ENCODE data around the gene RAD51B. TPM values are rescaled to one million over a fixed set of nuclear protein-coding genes. Genes with fewer than 3 reads are reported as not detected.

The RAD51B gene
- total RNA-seq, 1 donor from 2014 or later: 38.6 TPM

GRCh38 chr14:68719634-68720384 is 900.2 kb downstream of the RAD51B start:
- no peak overlapping the region for H3K27ac ChIP-seq (ENCODE audit: low read depth, low read length)
- no peaks in the 10 kb centered on the region for H3K36me3 ChIP-seq (ENCODE audit: control insufficient read depth in 3 of 3, insufficient read depth in 3 of 3, low read length in 3 of 3)
- peaks cover 6 to 8% (median 8%) of the 10 kb centered on the region in 3 donors for H3K4me1 ChIP-seq (ENCODE audit: control insufficient read depth in 3 of 3, insufficient read depth in 3 of 3, low read length in 3 of 3)

GRCh38 chr14:68722186-68722585 is 902.6 kb downstream of the RAD51B start:
- Histone ChIP-seq H3K4me1 (ENCODE audit: control insufficient read depth in 3 of 3, insufficient read depth in 3 of 3, low read length in 3 of 3) (peaks cover 3 to 5% (median 3%) of the 10 kb centered on the region in 3 donors), H3K36me3 (ENCODE audit: control insufficient read depth in 3 of 3, insufficient read depth in 3 of 3, low read length in 3 of 3) (no peaks in the 10 kb centered on the region), H3K27me3 (ENCODE audit: control insufficient read depth in 3 of 3, insufficient read depth in 3 of 3, low read length in 3 of 3) (no peaks in the 10 kb centered on the region), H3K4me3 (ENCODE audit: low read length in 3 of 3) (no peak overlapping the region), H3K9me3 (ENCODE audit: control insufficient read depth in 3 of 3, low read length in 3 of 3) (no peaks in the 10 kb centered on the region), H3K9ac (ENCODE audit: low read depth in 1 of 3, low read length in 3 of 3) (no peak overlapping the region), H3K27ac (ENCODE audit: low read depth, low read length) (peak overlapping the region; percentile 19)

More at GRCh38 chr14:68719634-68720384, 900.2 kb downstream of the RAD51B start:
- Histone ChIP-seq H3K9ac (ENCODE audit: low read depth in 1 of 3, low read length in 3 of 3) (no peak overlapping the region), H3K9me3 (ENCODE audit: control insufficient read depth in 3 of 3, low read length in 3 of 3) (no peaks in the 10 kb centered on the region), H3K27me3 (ENCODE audit: control insufficient read depth in 3 of 3, insufficient read depth in 3 of 3, low read length in 3 of 3) (no peaks in the 10 kb centered on the region), H3K4me3 (ENCODE audit: low read length in 3 of 3) (no peak overlapping the region)

GRCh38 chr14:68722968-68723566 is 903.5 kb downstream of the RAD51B start:
- H3K27ac ChIP-seq (ENCODE audit: low read depth, low read length): no peak overlapping the region
- H3K4me3 ChIP-seq (ENCODE audit: low read length in 3 of 3): no peak overlapping the region
- H3K27me3 ChIP-seq (ENCODE audit: control insufficient read depth in 3 of 3, insufficient read depth in 3 of 3, low read length in 3 of 3): no peaks in the 10 kb centered on the region
- no peaks in the 10 kb centered on the region for H3K9me3 ChIP-seq (ENCODE audit: control insufficient read depth in 3 of 3, low read length in 3 of 3)
- H3K4me1 ChIP-seq (ENCODE audit: control insufficient read depth in 3 of 3, insufficient read depth in 3 of 3, low read length in 3 of 3): peaks cover 3 to 6% (median 5%) of the 10 kb centered on the region in 3 donors
- no peaks in the 10 kb centered on the region for H3K36me3 ChIP-seq (ENCODE audit: control insufficient read depth in 3 of 3, insufficient read depth in 3 of 3, low read length in 3 of 3)
- H3K9ac ChIP-seq (ENCODE audit: low read depth in 1 of 3, low read length in 3 of 3): no peak overlapping the region

GRCh38 chr14:68723808-68724268 is 904.3 kb downstream of the RAD51B start:
- Histone ChIP-seq H3K4me3 (ENCODE audit: low read length in 3 of 3) (no peak overlapping the region), H3K36me3 (ENCODE audit: control insufficient read depth in 3 of 3, insufficient read depth in 3 of 3, low read length in 3 of 3) (no peaks in the 10 kb centered on the region), H3K9me3 (ENCODE audit: control insufficient read depth in 3 of 3, low read length in 3 of 3) (no peaks in the 10 kb centered on the region), H3K27me3 (ENCODE audit: control insufficient read depth in 3 of 3, insufficient read depth in 3 of 3, low read length in 3 of 3) (no peaks in the 10 kb centered on the region), H3K9ac (ENCODE audit: low read depth in 1 of 3, low read length in 3 of 3) (no peak overlapping the region), H3K4me1 (ENCODE audit: control insufficient read depth in 3 of 3, insufficient read depth in 3 of 3, low read length in 3 of 3) (peaks cover 3 to 6% (median 5%) of the 10 kb centered on the region in 3 donors), H3K27ac (ENCODE audit: low read depth, low read length) (no peak overlapping the region)

GRCh38 chr14:68724914-68725313 is 905.3 kb downstream of the RAD51B start:
- Histone ChIP-seq H3K9me3 (ENCODE audit: control insufficient read depth in 3 of 3, low read length in 3 of 3) (no peaks in the 10 kb centered on the region), H3K4me1 (ENCODE audit: control insufficient read depth in 3 of 3, insufficient read depth in 3 of 3, low read length in 3 of 3) (peaks cover 3 to 6% (median 5%) of the 10 kb centered on the region in 3 donors), H3K36me3 (ENCODE audit: control insufficient read depth in 3 of 3, insufficient read depth in 3 of 3, low read length in 3 of 3) (no peaks in the 10 kb centered on the region), H3K9ac (ENCODE audit: low read depth in 1 of 3, low read length in 3 of 3) (no peak overlapping the region), H3K27ac (ENCODE audit: low read depth, low read length) (no peak overlapping the region), H3K27me3 (ENCODE audit: control insufficient read depth in 3 of 3, insufficient read depth in 3 of 3, low read length in 3 of 3) (no peaks in the 10 kb centered on the region), H3K4me3 (ENCODE audit: low read length in 3 of 3) (no peak overlapping the region)

- Histone ChIP-seq H3K36me3 (ENCODE audit: control insufficient read depth in 3 of 3, insufficient read depth in 3 of 3, low read length in 3 of 3) (no peaks in the 10 kb centered on the region), H3K4me3 (ENCODE audit: low read length in 3 of 3) (no peak overlapping the region), H3K9me3 (ENCODE audit: control insufficient read depth in 3 of 3, low read length in 3 of 3) (no peaks in the 10 kb centered on the region), H3K27ac (ENCODE audit: low read depth, low read length) (no peak overlapping the region), H3K27me3 (ENCODE audit: control insufficient read depth in 3 of 3, insufficient read depth in 3 of 3, low read length in 3 of 3) (no peaks in the 10 kb centered on the region), H3K4me1 (ENCODE audit: control insufficient read depth in 3 of 3, insufficient read depth in 3 of 3, low read length in 3 of 3) (peaks cover 8 to 12% (median 11%) of the 10 kb centered on the region in 3 donors), H3K9ac (ENCODE audit: low read depth in 1 of 3, low read length in 3 of 3) (no peak overlapping the region)
Measured at GRCh38 chr14:68726093-68726695, 906.6 kb downstream of the RAD51B start.

GRCh38 chr14:68727315-68728047 is 907.9 kb downstream of the RAD51B start:
- no peaks in the 10 kb centered on the region for H3K36me3 ChIP-seq (ENCODE audit: control insufficient read depth in 3 of 3, insufficient read depth in 3 of 3, low read length in 3 of 3)
- H3K9me3 ChIP-seq (ENCODE audit: control insufficient read depth in 3 of 3, low read length in 3 of 3): no peaks in the 10 kb centered on the region
- no peak overlapping the region for H3K4me3 ChIP-seq (ENCODE audit: low read length in 3 of 3)
- peaks cover 8 to 12% (median 9%) of the 10 kb centered on the region in 3 donors for H3K4me1 ChIP-seq (ENCODE audit: control insufficient read depth in 3 of 3, insufficient read depth in 3 of 3, low read length in 3 of 3)
- no peak overlapping the region for H3K27ac ChIP-seq (ENCODE audit: low read depth, low read length)
- H3K9ac ChIP-seq (ENCODE audit: low read depth in 1 of 3, low read length in 3 of 3): no peak overlapping the region
- H3K27me3 ChIP-seq (ENCODE audit: control insufficient read depth in 3 of 3, insufficient read depth in 3 of 3, low read length in 3 of 3): no peaks in the 10 kb centered on the region

GRCh38 chr14:68728342-68729106 is 908.9 kb downstream of the RAD51B start:
- no peaks in the 10 kb centered on the region for H3K27me3 ChIP-seq (ENCODE audit: control insufficient read depth in 3 of 3, insufficient read depth in 3 of 3, low read length in 3 of 3)
- H3K9ac ChIP-seq (ENCODE audit: low read depth in 1 of 3, low read length in 3 of 3): no peak overlapping the region
- no peaks in the 10 kb centered on the region for H3K9me3 ChIP-seq (ENCODE audit: control insufficient read depth in 3 of 3, low read length in 3 of 3)
- no peak overlapping the region for H3K27ac ChIP-seq (ENCODE audit: low read depth, low read length)
- no peaks in the 10 kb centered on the region for H3K36me3 ChIP-seq (ENCODE audit: control insufficient read depth in 3 of 3, insufficient read depth in 3 of 3, low read length in 3 of 3)
- H3K4me1 ChIP-seq (ENCODE audit: control insufficient read depth in 3 of 3, insufficient read depth in 3 of 3, low read length in 3 of 3): peaks cover 6 to 11% (median 8%) of the 10 kb centered on the region in 3 donors
- no peak overlapping the region for H3K4me3 ChIP-seq (ENCODE audit: low read length in 3 of 3)

- H3K27ac ChIP-seq (ENCODE audit: low read depth, low read length): no peak overlapping the region
- no peak overlapping the region for H3K9ac ChIP-seq (ENCODE audit: low read depth in 1 of 3, low read length in 3 of 3)
- no peaks in the 10 kb centered on the region for H3K36me3 ChIP-seq (ENCODE audit: control insufficient read depth in 3 of 3, insufficient read depth in 3 of 3, low read length in 3 of 3)
- no peaks in the 10 kb centered on the region for H3K9me3 ChIP-seq (ENCODE audit: control insufficient read depth in 3 of 3, low read length in 3 of 3)
- H3K27me3 ChIP-seq (ENCODE audit: control insufficient read depth in 3 of 3, insufficient read depth in 3 of 3, low read length in 3 of 3): no peaks in the 10 kb centered on the region
- no peak overlapping the region for H3K4me3 ChIP-seq (ENCODE audit: low read length in 3 of 3)
- peaks cover 6 to 18% (median 8%) of the 10 kb centered on the region in 3 donors for H3K4me1 ChIP-seq (ENCODE audit: control insufficient read depth in 3 of 3, insufficient read depth in 3 of 3, low read length in 3 of 3)
Measured at GRCh38 chr14:68729556-68729955, 910.0 kb downstream of the RAD51B start.
